K562 (cell line): ENCODE measurements around the gene PRKCSH. TPM values are rescaled to one million over a fixed set of nuclear protein-coding genes. Genes with fewer than 3 reads are reported as not detected.

ENCODE experiments used
- FOXP1 ChIP-seq: sonication (generic); formaldehyde crosslinking; IDR thresholded peaks from 2 replicates; pipeline ENCODE4 v1.8.0; 2022; ENCODE audit warnings: mild to moderate bottlenecking, missing genetic modification reagents
- NFATC3 ChIP-seq: fragments of 450-650 bp; IDR thresholded peaks from 2 replicates; pipeline ENCODE4 v1.6.1; 2017; ENCODE audit warnings: mild to moderate bottlenecking
- PHF20 ChIP-seq: fragments of 450-650 bp; IDR thresholded peaks from 2 replicates; pipeline ENCODE4 v1.6.1; 2018; ENCODE audit not compliant: partially characterized antibody
- SETDB1 ChIP-seq: IDR thresholded peaks from one replicate; pipeline ENCODE4 v1.6.1; 2012; ENCODE audit warnings: low read length, control low read depth, inconsistent platforms
- TCFL5 ChIP-seq: fragments of 250-450 bp; sonication (Bioruptor Pico); conservative IDR thresholded peaks from 2 replicates; pipeline ENCODE4 v1.6.1; 2021; ENCODE audit warnings: mild to moderate bottlenecking, moderate library complexity, matching md5 sums
- TEAD4 ChIP-seq, 2 experiments: sonication (generic) in 1 of 2; formaldehyde crosslinking in 1 of 2; IDR thresholded peaks; 2 replicates each; pipeline versions ENCODE4 v1.6.1 to v1.8.0; 2012 to 2022; ENCODE audit warnings: borderline replicate concordance in 1 of 2, inconsistent platforms in 1 of 2, low read length in 1 of 2, mild to moderate bottlenecking in 1 of 2, missing genetic modification reagents in 1 of 2
- TRIM28 ChIP-seq: fragments of 450-650 bp; IDR thresholded peaks from 2 replicates; pipeline ENCODE4 v1.6.1; 2017
- ZNF274 ChIP-seq: IDR thresholded peaks from 2 replicates; pipeline ENCODE4 v1.6.1; 2011; ENCODE audit warnings: low read depth, mild to moderate bottlenecking, low read length, moderate library complexity, borderline replicate concordance
- ZNF347 ChIP-seq: fragments of 450-650 bp; formaldehyde crosslinking; IDR thresholded peaks from 2 replicates; pipeline ENCODE4 v1.4.0; 2020; ENCODE audit warnings: low read depth, mild to moderate bottlenecking, moderate library complexity
- polyA plus RNA-seq, 8 experiments: library from polyadenylated mRNA; depleted of rRNA in 4 of 8; stranded (reverse) in 5 of 8; unstranded in 3 of 8; fragments of >200 nt; fragmentation: Nextera tagmentation in 2 of 8; fragmentation: Illumina TruSeq in 1 of 8; extraction: Ambion mirVana in 2 of 8; extraction: Trizol in 1 of 8; gene quantifications; 2 replicates each; pipeline versions ENCODE4 v1.2.1 to v1.2.3, GENCODE V29; 2011 to 2014; ENCODE audit warnings: inconsistent platforms in 1 of 8, missing spikeins in 1 of 8
- total RNA-seq, 7 experiments: library from RNA; depleted of rRNA in 6 of 7; stranded (reverse); fragments of >200 nt in 6 of 7; fragmentation: Illumina TruSeq in 2 of 7; extraction: Trizol in 2 of 7; gene quantifications; 2 replicates each; pipeline versions ENCODE4 v1.2.1 to v1.2.3, GENCODE V29; 2011 to 2021; ENCODE audit warnings: low replicate concordance in 1 of 7
- TF ChIP-seq, protein P1 (sequence below), 2 experiments: fragments of 450-650 bp; IDR thresholded peaks; 2 replicates each; pipeline ENCODE4 v1.6.1; 2016
- TF ChIP-seq, protein P2 (sequence below): fragments of 450-650 bp; IDR thresholded peaks from 2 replicates; pipeline ENCODE4 v1.6.1; 2018; ENCODE audit warnings: mild to moderate bottlenecking, low read depth; ENCODE audit not compliant: partially characterized antibody

PRKCSH gene
- total and polyA plus RNA-seq, 9 of the 15 experiments (the other 6 are each of a cell fraction or from before 2014, with no cell fraction given), result 2.3 to 297 (median 48.1) TPM

DNA sequence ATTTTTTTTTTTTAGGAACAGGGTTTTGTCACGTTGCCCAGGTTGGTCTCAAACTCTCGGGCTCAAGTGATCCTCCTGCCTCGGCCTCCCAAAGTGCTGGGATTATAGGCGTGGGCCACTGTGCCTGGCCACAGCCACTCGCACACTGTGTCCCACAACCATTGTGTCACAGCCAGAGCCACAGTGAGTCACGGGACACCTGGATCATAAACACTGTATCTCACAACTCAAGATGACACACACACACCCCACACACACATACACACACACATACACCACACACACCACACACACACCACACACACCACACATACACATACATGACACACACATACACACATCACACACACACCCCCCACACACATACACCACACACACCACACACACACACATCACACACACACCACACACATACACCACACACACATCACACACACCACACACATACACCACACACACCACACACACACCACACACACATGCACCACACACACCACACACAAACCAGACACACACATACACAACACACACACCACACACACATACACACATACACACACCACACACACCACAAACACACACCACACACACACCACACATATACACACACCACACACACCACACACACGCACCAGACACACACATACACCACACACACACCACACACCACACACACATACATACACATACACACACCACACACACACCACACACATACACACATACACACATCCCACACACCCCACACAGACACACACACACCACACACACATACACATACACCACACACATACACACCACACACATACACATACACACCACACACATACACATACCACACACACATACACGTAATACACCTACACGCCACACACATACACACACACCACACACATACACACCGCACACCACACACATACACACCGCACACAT lies 29.2 kb downstream of the PRKCSH start (continued):
- TF ChIP-seq ZNF347 (CRISPR knock-in tag), result no peak
- TF ChIP-seq, protein P1, sequence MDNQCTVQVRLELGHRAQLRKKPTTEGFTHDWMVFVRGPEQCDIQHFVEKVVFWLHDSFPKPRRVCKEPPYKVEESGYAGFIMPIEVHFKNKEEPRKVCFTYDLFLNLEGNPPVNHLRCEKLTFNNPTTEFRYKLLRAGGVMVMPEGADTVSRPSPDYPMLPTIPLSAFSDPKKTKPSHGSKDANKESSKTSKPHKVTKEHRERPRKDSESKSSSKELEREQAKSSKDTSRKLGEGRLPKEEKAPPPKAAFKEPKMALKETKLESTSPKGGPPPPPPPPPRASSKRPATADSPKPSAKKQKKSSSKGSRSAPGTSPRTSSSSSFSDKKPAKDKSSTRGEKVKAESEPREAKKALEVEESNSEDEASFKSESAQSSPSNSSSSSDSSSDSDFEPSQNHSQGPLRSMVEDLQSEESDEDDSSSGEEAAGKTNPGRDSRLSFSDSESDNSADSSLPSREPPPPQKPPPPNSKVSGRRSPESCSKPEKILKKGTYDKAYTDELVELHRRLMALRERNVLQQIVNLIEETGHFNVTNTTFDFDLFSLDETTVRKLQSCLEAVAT (IDR thresholded peaks at IDR 0.05), result peak; percentile 9 to 39; a peak in 1 of 4 replicates
- TF ChIP-seq TRIM28, result no peak
- no peak for TF ChIP-seq TEAD4 (IDR thresholded peaks at IDR 0.05; ENCODE audit: low read length)
- TF ChIP-seq TEAD4 (CRISPR knock-in tag; IDR thresholded peaks at IDR 0.05; ENCODE audit: borderline replicate concordance), result 0 out of 2 replicates have a peak, but pooled peaks have one; percentile 4
- no peak for TF ChIP-seq TCFL5 (CRISPR knock-in tag)
- TF ChIP-seq ZNF274, result no peak
- TF ChIP-seq FOXP1, result no peak
- TF ChIP-seq SETDB1, result no peak
- TF ChIP-seq NFATC3, result no peak
- TF ChIP-seq, protein P2, sequence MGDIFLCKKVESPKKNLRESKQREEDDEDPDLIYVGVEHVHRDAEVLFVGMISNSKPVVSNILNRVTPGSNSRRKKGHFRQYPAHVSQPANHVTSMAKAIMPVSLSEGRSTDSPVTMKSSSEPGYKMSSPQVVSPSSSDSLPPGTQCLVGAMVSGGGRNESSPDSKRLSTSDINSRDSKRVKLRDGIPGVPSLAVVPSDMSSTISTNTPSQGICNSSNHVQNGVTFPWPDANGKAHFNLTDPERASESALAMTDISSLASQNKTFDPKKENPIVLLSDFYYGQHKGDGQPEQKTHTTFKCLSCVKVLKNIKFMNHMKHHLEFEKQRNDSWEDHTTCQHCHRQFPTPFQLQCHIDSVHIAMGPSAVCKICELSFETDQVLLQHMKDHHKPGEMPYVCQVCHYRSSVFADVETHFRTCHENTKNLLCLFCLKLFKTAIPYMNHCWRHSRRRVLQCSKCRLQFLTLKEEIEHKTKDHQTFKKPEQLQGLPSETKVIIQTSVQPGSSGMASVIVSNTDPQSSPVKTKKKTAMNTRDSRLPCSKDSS, result peak; percentile 43
- TF ChIP-seq PHF20, result peak; percentile 36
